Thyroid gland (tissue), 4 donors: ENCODE data around the gene ATP6AP1. TPM values are rescaled to one million over a fixed set of nuclear protein-coding genes. Genes with fewer than 3 reads are reported as not detected.

Experiments
- DNase-seq, 2 donors: peaks; one replicate each; pipeline ENCODE4 v3.0.0-alpha.2; 2019
- H3K27ac ChIP-seq, 3 donors: fragments of 200-600 bp; sonication (generic); 1 replicate in 2 of 3; 2 replicates in 1 of 3; pipeline ENCODE4 v1.5.1; 2016 to 2019; ENCODE audit warnings: mild to moderate bottlenecking in 1 of 3, moderate library complexity in 1 of 3
- H3K27me3 ChIP-seq: fragments of 200-600 bp; sonication (generic); one replicate; pipeline ENCODE4 v1.5.1; 2019
- H3K36me3 ChIP-seq, 2 donors: fragments of 200-600 bp; sonication (generic); one replicate each; pipeline ENCODE4 v1.5.1; 2016 to 2019
- H3K4me1 ChIP-seq, 2 donors: fragments of 200-600 bp; sonication (generic); one replicate each; pipeline ENCODE4 v1.5.1; 2017 to 2019
- H3K4me3 ChIP-seq, 3 donors: fragments of 200-600 bp; sonication (generic); replicated peaks in 1 of 3; 1 replicate in 2 of 3; 2 replicates in 1 of 3; pipeline ENCODE4 v1.5.1; 2016; ENCODE audit warnings: mild to moderate bottlenecking in 1 of 3
- H3K9me3 ChIP-seq: fragments of 200-600 bp; sonication (generic); one replicate; pipeline ENCODE4 v1.5.1; 2017
- CTCF ChIP-seq, 6 experiments: fragments of 200-600 bp in 3 of 6; fragments of 450-650 bp in 3 of 6; sonication (generic) in 3 of 6; IDR thresholded peaks; one replicate each; pipeline ENCODE4 v1.5.1; 2016 to 2019; ENCODE audit warnings: antibody characterized with exemption in 6 of 6, mild to moderate bottlenecking in 2 of 6, inconsistent platforms in 1 of 6, moderate library complexity in 1 of 6
- POLR2A ChIP-seq, 2 donors: fragments of 450-650 bp; IDR thresholded peaks; one replicate each; pipeline ENCODE4 v1.6.1; 2017; ENCODE audit warnings: antibody characterized with exemption in 2 of 2, mild to moderate bottlenecking in 2 of 2, moderate library complexity in 1 of 2
- WGBS, 2 donors: methylation state at CpG; one replicate each; pipeline ENCODE4 v1.1.5; 2017; 5-methylcytosine and 5-hydroxymethylcytosine counted together
- intact Hi-C: fragments of 100-400 bp; cut with DNase I; formaldehyde crosslinking; loops from one replicate; pipeline ENCODE4 v1.15.1; 2023
- microRNA-seq: library from miRNA; unstranded; fragments of <30 nt; microRNA quantifications from one replicate; pipeline ENCODE4, GENCODE V29; 2016
- small RNA-seq: library from RNA; depleted of rRNA; stranded (forward); fragments of <200 nt; gene quantifications from one replicate; pipeline ENCODE3, GENCODE V24; 2016
- total RNA-seq, 4 donors: library from RNA; depleted of rRNA; stranded (reverse); fragments of >200 nt; gene quantifications; one replicate each; pipeline ENCODE4 v1.2.3, GENCODE V29; 2016

Gene ATP6AP1
- total RNA-seq, 4 donors from 2014 or later = 69.0 to 172 (median 84.4) TPM

GRCh38 chrX:154485150-154486051 is 56.9 kb downstream of the ATP6AP1 start:
- no CpG with 5 or more reads among the region's 35 CpGs for WGBS, 2 donors
- DNase-seq = peak; percentile 22 to 46
- Histone ChIP-seq H3K27me3 (no peaks in the 10 kb centered on the region), H3K4me1 (peaks cover 0 to 13% of the 10 kb centered on the region in 2 donors), H3K9me3 (no peaks in the 10 kb centered on the region), H3K4me3 (peak overlapping the region in 1 of 3 donors; percentile 51), H3K27ac (peak overlapping the region in 1 of 3 donors; percentile 71), H3K36me3 (no peaks in the 10 kb centered on the region)
- TF ChIP-seq CTCF (IDR thresholded peaks at IDR 0.05) (no peak), POLR2A (IDR thresholded peaks at IDR 0.05) (no peak)
- intact Hi-C loops = loop anchor here (5.0 kb wide), 1 partner anchor 48 kb away; the partner anchor contains the start of gene GDI1

GRCh38 chrX:154486052-154486395 is 57.5 kb downstream of the ATP6AP1 start:
- TF ChIP-seq POLR2A (IDR thresholded peaks at IDR 0.05) (no peak), CTCF (IDR thresholded peaks at IDR 0.05) (no peak)
- peak; percentile 34 to 46 for DNase-seq
- H3K27me3 ChIP-seq = no peaks in the 10 kb centered on the region
- no peaks in the 10 kb centered on the region for H3K36me3 ChIP-seq
- H3K27ac ChIP-seq = peak overlapping the region in 2 of 3 donors; percentile 49 to 71
- no CpG with 5 or more reads among the region's 35 CpGs for WGBS, 2 donors
- intact Hi-C loops = loop anchor here (5.0 kb wide), 1 partner anchor 49 kb away; the partner anchor contains the start of gene GDI1
- H3K4me3 ChIP-seq = peak overlapping the region in 2 of 3 donors; percentile 17 to 51
- H3K4me1 ChIP-seq = peaks cover 0 to 13% of the 10 kb centered on the region in 2 donors
- no peaks in the 10 kb centered on the region for H3K9me3 ChIP-seq

Small RNA genes lying within 50 kb of the gene (microRNA-seq; reads per million reads assigned to microRNA genes)
- not detected for gene MIR6858

Small RNA genes lying within 50 kb of the gene (small RNA-seq; reads per million reads assigned to genes)
- gene MIR6858 = not detected
- not detected for gene SNORA70

Other genes starting within 250 kb of the ATP6AP1 start
- gene OPN1MW, start 246.1 kb upstream of the ATP6AP1 start, total RNA-seq = not detected
- gene OPN1MW2, start 208.9 kb upstream of the ATP6AP1 start, total RNA-seq = not detected
- not detected for gene OPN1MW3, start 171.1 kb upstream of the ATP6AP1 start, total RNA-seq
- gene TEX28, start 133.6 kb upstream of the ATP6AP1 start, total RNA-seq = not detected
- under 1 TPM in 2 of 4 donors, not detected in 2; 0.54 to 0.89 TPM for gene TKTL1, start 132.9 kb upstream of the ATP6AP1 start, total RNA-seq
- gene FLNA, start 54.0 kb upstream of the ATP6AP1 start, total RNA-seq = 100 to 1,000 TPM; 143 to 553 (median 291) TPM
- gene EMD, start 49.4 kb upstream of the ATP6AP1 start, total RNA-seq = 10 to 100 TPM; 36.5 to 71.6 (median 57.2) TPM
- gene RPL10, start 30.3 kb upstream of the ATP6AP1 start, total RNA-seq = 1,000 to 10,000 TPM; 1,199 to 6,548 (median 3,258) TPM
- gene DNASE1L1, start 19.4 kb upstream of the ATP6AP1 start, total RNA-seq = 10 to 100 TPM; 40.7 to 92.9 (median 61.6) TPM
- gene TAFAZZIN, start 17.1 kb upstream of the ATP6AP1 start, total RNA-seq = 10 to 100 TPM; 41.1 to 75.9 (median 59.0) TPM
- gene GDI1, start 8.5 kb downstream of the ATP6AP1 start, total RNA-seq = 10 to 100 TPM; 59.7 to 86.2 (median 78.1) TPM
- 10 to 100 TPM; 39.9 to 76.3 (median 47.4) TPM for gene FAM50A, start 15.5 kb downstream of the ATP6AP1 start, total RNA-seq
- gene PLXNA3, start 29.6 kb downstream of the ATP6AP1 start, total RNA-seq = 10 to 100 TPM in 2 of 4 donors, 1 to 10 TPM in 2; 3.9 to 20.7 (median 14.1) TPM
- gene LAGE3, start 50.6 kb downstream of the ATP6AP1 start, total RNA-seq = 10 to 100 TPM; 10.2 to 18.9 (median 12.6) TPM
- 10 to 100 TPM; 32.9 to 63.4 (median 41.3) TPM for gene UBL4A, start 57.9 kb downstream of the ATP6AP1 start, total RNA-seq
- gene SLC10A3, start 62.0 kb downstream of the ATP6AP1 start, total RNA-seq = 10 to 100 TPM; 21.9 to 40.6 (median 29.3) TPM
- 10 to 100 TPM; 56.3 to 67.7 (median 65.3) TPM for gene FAM3A, start 87.6 kb downstream of the ATP6AP1 start, total RNA-seq
- gene G6PD, start 118.2 kb downstream of the ATP6AP1 start, total RNA-seq = 100 to 1,000 TPM in 2 of 4 donors, 10 to 100 TPM in 2; 47.2 to 288 (median 158) TPM
- gene IKBKG, start 118.9 kb downstream of the ATP6AP1 start, total RNA-seq = 10 to 100 TPM; 14.4 to 24.3 (median 16.8) TPM
- gene CTAG1A, start 156.5 kb downstream of the ATP6AP1 start, total RNA-seq = not detected
- gene CTAG1B, start 190.6 kb downstream of the ATP6AP1 start, total RNA-seq = not detected
- gene CTAG2, start 224.9 kb downstream of the ATP6AP1 start, total RNA-seq = not detected